GM19372 (cell line): ENCODE results near the gene AMBRA1.

ENCODE experiments used
- ATAC-seq: cut with Tn5 transposase; IDR thresholded peaks from one replicate; pipeline ENCODE4 v1.9.1; 2021; ENCODE audit warnings: mild to moderate bottlenecking, low read depth, moderate library complexity; ENCODE audit not compliant: unreplicated experiment

The AMBRA1 gene

GRCh38 chr11:46477136-46477535 is 116.7 kb downstream of the AMBRA1 start:
- ATAC-seq, result no peak

- ATAC-seq, result no peak
Measured at GRCh38 chr11:46475926-46476545, 117.8 kb downstream of the AMBRA1 start.

GRCh38 chr11:46475051-46475925 is 118.5 kb downstream of the AMBRA1 start:
- no peak for ATAC-seq

- ATAC-seq, result no peak
Measured at GRCh38 chr11:46472662-46472994, 121.2 kb downstream of the AMBRA1 start.

- ATAC-seq, result no peak
Measured at GRCh38 chr11:46471943-46472661, 121.7 kb downstream of the AMBRA1 start.

- no peak for ATAC-seq
Measured at GRCh38 chr11:46469926-46470325, 123.9 kb downstream of the AMBRA1 start.

GRCh38 chr11:46465683-46466082 is 128.1 kb downstream of the AMBRA1 start:
- no peak for ATAC-seq

- no peak for ATAC-seq
Measured at GRCh38 chr11:46463701-46464421, 130.0 kb downstream of the AMBRA1 start.

- ATAC-seq, result no peak
Measured at GRCh38 chr11:46461461-46461927, 132.3 kb downstream of the AMBRA1 start.

GRCh38 chr11:46458491-46458890 is 135.3 kb downstream of the AMBRA1 start:
- ATAC-seq, result no peak

- ATAC-seq, result no peak
Measured at GRCh38 chr11:46457659-46458424, 136.0 kb downstream of the AMBRA1 start.

GRCh38 chr11:46457021-46457420 is 136.8 kb downstream of the AMBRA1 start:
- no peak for ATAC-seq

GRCh38 chr11:46456269-46457001 is 137.4 kb downstream of the AMBRA1 start:
- no peak for ATAC-seq

GRCh38 chr11:46455834-46456233 is 138.0 kb downstream of the AMBRA1 start:
- no peak for ATAC-seq

GRCh38 chr11:46452918-46453517 is 140.8 kb downstream of the AMBRA1 start:
- no peak for ATAC-seq

GRCh38 chr11:46451759-46452158 is 142.1 kb downstream of the AMBRA1 start:
- no peak for ATAC-seq

- ATAC-seq, result no peak
Measured at GRCh38 chr11:46450846-46451477, 142.9 kb downstream of the AMBRA1 start.

- no peak for ATAC-seq
Measured at GRCh38 chr11:46447544-46447943, 146.3 kb downstream of the AMBRA1 start.
